Liver (tissue), 2 donors: ENCODE results near the gene BTNL2.

Experiments
- YY1 ChIP-seq: IDR thresholded peaks from 2 replicates; pipeline ENCODE4 v1.6.1; 2016; ENCODE audit warnings: antibody characterized with exemption, mild to moderate bottlenecking
- TF ChIP-seq, protein P1 (sequence below): fragments of 150-350 bp; IDR thresholded peaks from 2 replicates; pipeline ENCODE4 v1.5.1; 2017; ENCODE audit warnings: improper control_type of control experiment, low read depth, low read length; ENCODE audit not compliant: missing input control
- donor health status: healthy.

DNA sequence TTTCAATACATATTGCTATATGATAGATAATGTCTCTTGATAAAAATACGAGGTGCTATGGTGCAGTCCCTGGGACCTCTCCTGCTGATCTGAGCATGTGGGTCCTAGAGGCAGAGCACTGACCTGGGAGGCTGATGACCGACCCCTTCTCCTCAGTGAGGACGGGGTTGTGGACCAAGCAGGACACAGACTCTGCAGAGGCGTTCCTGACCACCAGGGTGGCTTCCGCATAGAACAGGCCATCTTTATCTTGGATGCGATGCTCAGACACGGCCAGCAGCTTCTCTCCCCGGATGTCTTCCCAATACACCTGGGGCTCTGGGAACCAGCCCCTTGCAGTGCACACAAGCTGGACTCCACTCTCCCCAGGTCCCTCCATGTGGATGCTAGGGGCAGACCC, 4.2 kb downstream of the BTNL2 start:
- TF ChIP-seq, protein P1, sequence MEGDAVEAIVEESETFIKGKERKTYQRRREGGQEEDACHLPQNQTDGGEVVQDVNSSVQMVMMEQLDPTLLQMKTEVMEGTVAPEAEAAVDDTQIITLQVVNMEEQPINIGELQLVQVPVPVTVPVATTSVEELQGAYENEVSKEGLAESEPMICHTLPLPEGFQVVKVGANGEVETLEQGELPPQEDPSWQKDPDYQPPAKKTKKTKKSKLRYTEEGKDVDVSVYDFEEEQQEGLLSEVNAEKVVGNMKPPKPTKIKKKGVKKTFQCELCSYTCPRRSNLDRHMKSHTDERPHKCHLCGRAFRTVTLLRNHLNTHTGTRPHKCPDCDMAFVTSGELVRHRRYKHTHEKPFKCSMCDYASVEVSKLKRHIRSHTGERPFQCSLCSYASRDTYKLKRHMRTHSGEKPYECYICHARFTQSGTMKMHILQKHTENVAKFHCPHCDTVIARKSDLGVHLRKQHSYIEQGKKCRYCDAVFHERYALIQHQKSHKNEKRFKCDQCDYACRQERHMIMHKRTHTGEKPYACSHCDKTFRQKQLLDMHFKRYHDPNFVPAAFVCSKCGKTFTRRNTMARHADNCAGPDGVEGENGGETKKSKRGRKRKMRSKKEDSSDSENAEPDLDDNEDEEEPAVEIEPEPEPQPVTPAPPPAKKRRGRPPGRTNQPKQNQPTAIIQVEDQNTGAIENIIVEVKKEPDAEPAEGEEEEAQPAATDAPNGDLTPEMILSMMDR = no peak
- TF ChIP-seq YY1 = no peak
